K562 (cell line): Measurements from ENCODE around the gene RPLP2. TPM values are rescaled to one million over a fixed set of nuclear protein-coding genes. Genes with fewer than 3 reads are reported as not detected.

Source experiments
- ATAC-seq: fragments of 200-7000 bp; cut with Tn5 transposase; 3 replicates; pipeline ENCODE4 v1.9.1; 2020; ENCODE audit warnings: moderate library complexity
- BruUV-seq: library from RNA; stranded (reverse); fragments of 400-500 nt; replicated peaks from 2 replicates; lab custom pipeline; 2021; lab: Mats Ljungman, UMichigan
- CTCF ChIA-PET: fragments of 300-600 bp; formaldehyde crosslinking; extraction: SDS; loops from one replicate; lab custom pipeline; 2021; ENCODE audit warnings: low intra/inter-chr PET ratio; lab: Yijun Ruan, JAX
- POLR2A ChIA-PET: fragments of 300-600, 350-650 bp; sonication (Branson Sonifier 250); formaldehyde crosslinking; extraction: SDS; loops from one replicate; lab custom pipeline; 2021; ENCODE audit warnings: antibody characterized with exemption, inconsistent platforms; lab: Yijun Ruan, JAX
- DNase-seq, 4 experiments: peaks; one replicate each; pipeline versions ENCODE4 v3.0.0 to v3.0.0-alpha.2; 2011 to 2018; ENCODE audit warnings: low spot score in 3 of 4, mixed read lengths in 3 of 4; ENCODE audit errors: extremely low read depth in 1 of 4
- FAIRE-seq: peaks from 2 replicates; lab custom pipeline; 2011; peaks lifted over from hg19 to GRCh38; lab: Jason Lieb, UNC
- H2AFZ ChIP-seq: 2 replicates; pipeline ENCODE4 v1.6.0; 2011; ENCODE audit warnings: low read depth, low read length, control low read depth, inconsistent platforms
- H3K27ac ChIP-seq: fragments of 200-600 bp; 3 replicates; pipeline ENCODE4 v1.8.0; 2011; ENCODE audit warnings: low read depth, mild to moderate bottlenecking, control low read depth, inconsistent platforms, low read length, moderate library complexity, mixed read lengths; ENCODE audit errors: extremely low read depth
- H3K27me3 ChIP-seq, 2 experiments: fragments of 300-600 bp in 1 of 2; 2 replicates in 1 of 2; 3 replicates in 1 of 2; pipeline versions ENCODE4 v1.6.0 to v1.8.0; 2011; ENCODE audit warnings: inconsistent platforms in 2 of 2, low read length in 2 of 2, mild to moderate bottlenecking in 1 of 2, mixed read lengths in 1 of 2, moderate library complexity in 1 of 2; ENCODE audit not compliant: control insufficient read depth in 2 of 2, insufficient read depth in 2 of 2
- H3K36me3 ChIP-seq: fragments of 300-600 bp; 3 replicates; pipeline ENCODE4 v1.8.0; 2011; ENCODE audit warnings: mild to moderate bottlenecking, low read length, inconsistent platforms; ENCODE audit not compliant: control insufficient read depth, insufficient read depth
- H3K4me1 ChIP-seq, 2 experiments: fragments of 200-600 bp in 1 of 2; replicated peaks in 1 of 2; 2 replicates in 1 of 2; 3 replicates in 1 of 2; pipeline versions ENCODE4 v1.5.1 to v1.8.0; 2011; ENCODE audit warnings: inconsistent platforms in 2 of 2, low read length in 2 of 2, mild to moderate bottlenecking in 1 of 2, mixed read lengths in 1 of 2, moderate library complexity in 1 of 2; ENCODE audit not compliant: control insufficient read depth in 2 of 2, insufficient read depth in 2 of 2
- H3K4me2 ChIP-seq: 2 replicates; pipeline ENCODE4 v1.6.1; 2011; ENCODE audit warnings: low read length, control low read depth, inconsistent platforms, mixed read lengths; ENCODE audit not compliant: insufficient read depth
- H3K4me3 ChIP-seq: fragments of 200-600 bp; sonication (generic), shearing (Covaris generic); 2 replicates; pipeline ENCODE4 v1.5.1; 2016; ENCODE audit warnings: control low read depth, inconsistent platforms
- H3K79me2 ChIP-seq: fragments of 200-600 bp; 3 replicates; pipeline ENCODE4 v1.8.0; 2011; ENCODE audit warnings: low read length, inconsistent platforms; ENCODE audit not compliant: control insufficient read depth, insufficient read depth
- H3K9ac ChIP-seq, 2 experiments: 2 replicates each; pipeline versions ENCODE4 v1.6.0 to v1.6.1; 2011; ENCODE audit warnings: low read depth in 2 of 2, low read length in 2 of 2, control low read depth in 1 of 2, inconsistent platforms in 1 of 2, mild to moderate bottlenecking in 1 of 2, mixed read lengths in 1 of 2; ENCODE audit not compliant: insufficient read depth in 1 of 2
- H3K9me1 ChIP-seq: one replicate; pipeline ENCODE4 v1.6.0; 2011; ENCODE audit warnings: inconsistent platforms, mild to moderate bottlenecking, low read length, moderate library complexity; ENCODE audit not compliant: control insufficient read depth, insufficient read depth
- H3K9me3 ChIP-seq: replicated peaks from 2 replicates; pipeline ENCODE4 v1.5.1; 2011; ENCODE audit warnings: low read depth, low read length, inconsistent platforms; ENCODE audit not compliant: control insufficient read depth, insufficient read depth
- H4K20me1 ChIP-seq: replicated peaks from 2 replicates; pipeline ENCODE4 v1.6.1; 2011; ENCODE audit warnings: low read length, inconsistent platforms, mixed read lengths; ENCODE audit not compliant: control insufficient read depth, insufficient read depth
- BHLHE40 ChIP-seq: IDR thresholded peaks from 2 replicates; pipeline ENCODE4 v1.6.1; 2011; ENCODE audit warnings: low read length, improper control_type of control experiment
- CREB1 ChIP-seq, 2 experiments: sonication (generic) in 1 of 2; formaldehyde crosslinking in 1 of 2; IDR thresholded peaks; 2 replicates each; pipeline versions ENCODE4 v1.6.1 to v1.8.0; 2012 to 2022; ENCODE audit warnings: inconsistent platforms in 1 of 2, mild to moderate bottlenecking in 1 of 2, missing genetic modification reagents in 1 of 2, moderate library complexity in 1 of 2
- MED1 ChIP-seq: sonication (generic); formaldehyde crosslinking; IDR thresholded peaks from 2 replicates; pipeline ENCODE4 v1.8.1; 2023; ENCODE audit warnings: missing genetic modification reagents, borderline replicate concordance
- SIN3B ChIP-seq: fragments of 450-650 bp; IDR thresholded peaks from 2 replicates; pipeline ENCODE4 v1.6.1; 2017; ENCODE audit warnings: low read depth, mild to moderate bottlenecking, moderate library complexity
- STAG1 ChIP-seq: sonication (generic); formaldehyde crosslinking; IDR thresholded peaks from 2 replicates; pipeline ENCODE4 v1.5.0; 2020; ENCODE audit warnings: missing genetic modification reagents, borderline replicate concordance
- ZC3H4 ChIP-seq: sonication (generic); formaldehyde crosslinking; IDR thresholded peaks from 2 replicates; pipeline ENCODE4 v1.9.0; 2021; ENCODE audit warnings: missing genetic modification reagents, borderline replicate concordance
- WGBS: fragments of 100-300 bp; shearing (Covaris generic); methylation state at CpG from one replicate; pipeline ENCODE4 v1.1.6; 2016; ENCODE audit warnings: low coverage, mixed read lengths; ENCODE audit not compliant: insufficient coverage; ENCODE audit errors: missing lambda C conversion rate; 5-methylcytosine and 5-hydroxymethylcytosine counted together
- in situ Hi-C: fragments of 300-500 bp; cut with MboI; formaldehyde crosslinking; loops from 4 replicates; pipeline ENCODE4 v1.15.0; 2018; ENCODE audit warnings: inconsistent platforms, mixed read lengths
- intact Hi-C: fragments of 100-400 bp; cut with micrococcal nuclease; formaldehyde crosslinking; loops from 2 replicates; pipeline ENCODE4 v1.14.2; 2022
- polyA plus RNA-seq, 8 experiments: library from polyadenylated mRNA; depleted of rRNA in 4 of 8; stranded (reverse) in 5 of 8; unstranded in 3 of 8; fragments of >200 nt; fragmentation: Nextera tagmentation in 2 of 8; fragmentation: Illumina TruSeq in 1 of 8; extraction: Ambion mirVana in 2 of 8; extraction: Trizol in 1 of 8; gene quantifications; 2 replicates each; pipeline versions ENCODE4 v1.2.1 to v1.2.3, GENCODE V29; 2011 to 2014; ENCODE audit warnings: inconsistent platforms in 1 of 8, missing spikeins in 1 of 8
- total RNA-seq, 7 experiments: library from RNA; depleted of rRNA in 6 of 7; stranded (reverse); fragments of >200 nt in 6 of 7; fragmentation: Illumina TruSeq in 2 of 7; extraction: Trizol in 2 of 7; gene quantifications; 2 replicates each; pipeline versions ENCODE4 v1.2.1 to v1.2.3, GENCODE V29; 2011 to 2021; ENCODE audit warnings: low replicate concordance in 1 of 7
- TF ChIP-seq, protein P1 (sequence below): fragments of 450-650 bp; IDR thresholded peaks from 2 replicates; pipeline ENCODE4 v1.6.1; 2018; ENCODE audit not compliant: partially characterized antibody
- TF ChIP-seq, protein P2 (sequence below): fragments of 450-650 bp; formaldehyde crosslinking; IDR thresholded peaks from 2 replicates; pipeline ENCODE4 v1.4.0; 2022; ENCODE audit warnings: missing genetic modification characterization
- TF ChIP-seq, protein P3 (sequence below): sonication (generic); formaldehyde crosslinking; IDR thresholded peaks from 2 replicates; pipeline ENCODE4 v1.8.1; 2023; ENCODE audit warnings: mild to moderate bottlenecking, missing genetic modification reagents
- TF ChIP-seq, protein P4 (sequence below), 3 experiments: fragments of 200-800 bp in 1 of 3; sonication (Bioruptor generic) in 1 of 3; sonication (generic) in 1 of 3; formaldehyde crosslinking in 1 of 3; IDR thresholded peaks; 2 replicates each; pipeline versions ENCODE4 v1.6.1 to v1.8.0; 2016 to 2022; ENCODE audit warnings: mild to moderate bottlenecking in 2 of 3, missing compliant biosample characterization in 2 of 3, missing genetic modification characterization in 2 of 3, missing genetic modification reagents in 1 of 3

Gene RPLP2
- total and polyA plus RNA-seq, 9 of the 15 experiments (the other 6 are each of a cell fraction or from before 2014, with no cell fraction given): 528 to 3,807 (median 1,633) TPM

DNA sequence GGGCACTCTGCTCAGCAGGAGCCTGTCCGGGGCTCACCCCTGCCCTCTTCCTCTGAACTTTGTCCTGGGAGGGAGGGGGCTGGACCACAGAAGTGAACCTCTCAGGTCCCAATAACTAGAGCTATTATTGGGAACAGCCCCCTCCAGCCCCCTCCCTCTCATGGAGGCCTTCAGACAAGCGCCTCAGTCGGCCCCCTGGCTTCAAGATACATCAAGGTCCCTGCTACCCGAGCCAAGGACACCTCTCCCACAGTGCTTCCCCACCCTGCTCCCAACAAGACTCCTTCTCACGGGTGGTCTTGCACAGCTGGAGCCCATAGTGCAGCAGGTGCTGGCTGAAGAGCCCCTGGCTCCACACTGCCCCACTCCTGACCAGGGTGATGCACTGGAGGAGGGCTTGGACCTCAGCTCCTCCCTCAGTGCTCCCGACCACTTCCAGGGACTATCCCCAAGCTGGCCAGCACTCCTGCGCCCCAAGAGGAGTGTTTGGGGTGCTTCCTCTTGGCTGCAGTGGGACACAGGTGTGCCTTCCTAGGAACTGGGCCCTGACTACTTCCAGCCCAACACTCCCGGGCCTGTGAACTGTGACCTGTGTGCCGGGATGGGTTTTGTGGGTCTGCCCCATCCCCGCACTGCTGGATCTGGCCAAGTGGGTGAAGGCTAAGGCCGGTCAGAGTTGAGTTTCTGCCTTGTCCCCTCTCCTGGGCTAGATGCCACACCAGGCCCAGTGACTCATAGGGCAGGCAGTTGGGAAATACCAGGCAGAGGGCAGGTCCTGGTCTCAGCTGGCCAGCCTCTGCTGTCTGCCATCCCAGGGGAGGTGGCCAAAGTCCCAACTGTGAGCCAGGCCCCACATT lies 11.1 kb downstream of the RPLP2 start:
- no TSS peak for BruUV-seq
- TF ChIP-seq CREB1 (IDR thresholded peaks at IDR 0.05) (no peak), CREB1 (CRISPR knock-in tag; IDR thresholded peaks at IDR 0.05) (0 out of 2 replicates have a peak, but pooled peaks have one; percentile 7), SIN3B (no peak), MED1 (CRISPR knock-in tag) (0 out of 2 replicates have a peak, but pooled peaks have one; percentile 50), STAG1 (CRISPR knock-in tag) (0 out of 2 replicates have a peak, but pooled peaks have one; percentile 6), BHLHE40 (no peak), ZC3H4 (0 out of 2 replicates have a peak, but pooled peaks have one; percentile 30)
- TF ChIP-seq, protein P1, sequence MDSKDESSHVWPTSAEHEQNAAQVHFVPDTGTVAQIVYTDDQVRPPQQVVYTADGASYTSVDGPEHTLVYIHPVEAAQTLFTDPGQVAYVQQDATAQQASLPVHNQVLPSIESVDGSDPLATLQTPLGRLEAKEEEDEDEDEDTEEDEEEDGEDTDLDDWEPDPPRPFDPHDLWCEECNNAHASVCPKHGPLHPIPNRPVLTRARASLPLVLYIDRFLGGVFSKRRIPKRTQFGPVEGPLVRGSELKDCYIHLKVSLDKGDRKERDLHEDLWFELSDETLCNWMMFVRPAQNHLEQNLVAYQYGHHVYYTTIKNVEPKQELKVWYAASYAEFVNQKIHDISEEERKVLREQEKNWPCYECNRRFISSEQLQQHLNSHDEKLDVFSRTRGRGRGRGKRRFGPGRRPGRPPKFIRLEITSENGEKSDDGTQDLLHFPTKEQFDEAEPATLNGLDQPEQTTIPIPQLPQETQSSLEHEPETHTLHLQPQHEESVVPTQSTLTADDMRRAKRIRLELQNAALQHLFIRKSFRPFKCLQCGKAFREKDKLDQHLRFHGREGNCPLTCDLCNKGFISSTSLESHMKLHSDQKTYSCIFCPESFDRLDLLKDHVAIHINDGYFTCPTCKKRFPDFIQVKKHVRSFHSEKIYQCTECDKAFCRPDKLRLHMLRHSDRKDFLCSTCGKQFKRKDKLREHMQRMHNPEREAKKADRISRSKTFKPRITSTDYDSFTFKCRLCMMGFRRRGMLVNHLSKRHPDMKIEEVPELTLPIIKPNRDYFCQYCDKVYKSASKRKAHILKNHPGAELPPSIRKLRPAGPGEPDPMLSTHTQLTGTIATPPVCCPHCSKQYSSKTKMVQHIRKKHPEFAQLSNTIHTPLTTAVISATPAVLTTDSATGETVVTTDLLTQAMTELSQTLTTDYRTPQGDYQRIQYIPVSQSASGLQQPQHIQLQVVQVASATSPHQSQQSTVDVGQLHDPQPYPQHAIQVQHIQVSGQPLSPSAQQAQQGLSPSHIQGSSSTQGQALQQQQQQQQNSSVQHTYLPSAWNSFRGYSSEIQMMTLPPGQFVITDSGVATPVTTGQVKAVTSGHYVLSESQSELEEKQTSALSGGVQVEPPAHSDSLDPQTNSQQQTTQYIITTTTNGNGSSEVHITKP: no peak
- TF ChIP-seq, protein P2, sequence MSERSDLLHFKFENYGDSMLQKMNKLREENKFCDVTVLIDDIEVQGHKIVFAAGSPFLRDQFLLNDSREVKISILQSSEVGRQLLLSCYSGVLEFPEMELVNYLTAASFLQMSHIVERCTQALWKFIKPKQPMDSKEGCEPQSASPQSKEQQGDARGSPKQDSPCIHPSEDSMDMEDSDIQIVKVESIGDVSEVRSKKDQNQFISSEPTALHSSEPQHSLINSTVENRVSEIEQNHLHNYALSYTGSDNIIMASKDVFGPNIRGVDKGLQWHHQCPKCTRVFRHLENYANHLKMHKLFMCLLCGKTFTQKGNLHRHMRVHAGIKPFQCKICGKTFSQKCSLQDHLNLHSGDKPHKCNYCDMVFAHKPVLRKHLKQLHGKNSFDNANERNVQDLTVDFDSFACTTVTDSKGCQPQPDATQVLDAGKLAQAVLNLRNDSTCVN (CRISPR knock-in tag): no peak
- TF ChIP-seq, protein P3, sequence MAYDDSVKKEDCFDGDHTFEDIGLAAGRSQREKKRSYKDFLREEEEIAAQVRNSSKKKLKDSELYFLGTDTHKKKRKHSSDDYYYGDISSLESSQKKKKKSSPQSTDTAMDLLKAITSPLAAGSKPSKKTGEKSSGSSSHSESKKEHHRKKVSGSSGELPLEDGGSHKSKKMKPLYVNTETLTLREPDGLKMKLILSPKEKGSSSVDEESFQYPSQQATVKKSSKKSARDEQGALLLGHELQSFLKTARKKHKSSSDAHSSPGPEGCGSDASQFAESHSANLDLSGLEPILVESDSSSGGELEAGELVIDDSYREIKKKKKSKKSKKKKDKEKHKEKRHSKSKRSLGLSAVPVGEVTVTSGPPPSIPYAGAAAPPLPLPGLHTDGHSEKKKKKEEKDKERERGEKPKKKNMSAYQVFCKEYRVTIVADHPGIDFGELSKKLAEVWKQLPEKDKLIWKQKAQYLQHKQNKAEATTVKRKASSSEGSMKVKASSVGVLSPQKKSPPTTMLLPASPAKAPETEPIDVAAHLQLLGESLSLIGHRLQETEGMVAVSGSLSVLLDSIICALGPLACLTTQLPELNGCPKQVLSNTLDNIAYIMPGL (CRISPR knock-in tag): 0 out of 2 replicates have a peak, but pooled peaks have one; percentile 28
- TF ChIP-seq, protein P4, sequence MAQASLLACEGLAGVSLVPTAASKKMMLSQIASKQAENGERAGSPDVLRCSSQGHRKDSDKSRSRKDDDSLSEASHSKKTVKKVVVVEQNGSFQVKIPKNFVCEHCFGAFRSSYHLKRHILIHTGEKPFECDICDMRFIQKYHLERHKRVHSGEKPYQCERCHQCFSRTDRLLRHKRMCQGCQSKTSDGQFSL (CRISPR knock-in tag; IDR thresholded peaks at IDR 0.05): peak; percentile 59; the same call in 1 of the 2 replicates
- TF ChIP-seq, protein P4 (tag; IDR thresholded peaks at IDR 0.05): no peak

More for the DNA sequence above, 11.1 kb downstream of the RPLP2 start:
- ChIA-PET CTCF (no interaction called here), POLR2A (interaction anchor here (0.6 to 5.2 kb wide), 14 partner anchors 8 to 179 kb away, joined by 3 to 36 read pairs (median 8); partner anchors contain the start of genes CD151, POLR2L, RPLP2 and TSPAN4)
- no peaks in the 10 kb centered on the region for H3K27me3 ChIP-seq
- FAIRE-seq (no peak), ATAC-seq (no peak), DNase-seq (no peak)
- H4K20me1 ChIP-seq: peaks cover 13% of the 10 kb centered on the region
- H2AFZ ChIP-seq: no peak overlapping the region
- no peaks in the 10 kb centered on the region for H3K9me3 ChIP-seq
- peak overlapping the region; percentile 92; the same call in 2 of the 3 replicates for H3K27ac ChIP-seq
- peaks cover 25% of the 10 kb centered on the region for H3K79me2 ChIP-seq
- H3K36me3 ChIP-seq: peaks cover 38% of the 10 kb centered on the region; the same call in 1 of the 3 replicates
- 78% methylated on average over 8 of the region's 11 CpGs for WGBS
- intact Hi-C loops (no loop called here), in situ Hi-C loops (no loop called here)
- H3K4me2 ChIP-seq: peak overlapping the region; percentile 86
- peaks cover 6% of the 10 kb centered on the region for H3K9me1 ChIP-seq
- peaks cover 15 to 79% of the 10 kb centered on the region in 2 experiments; a peak in 4 of 5 replicates for H3K4me1 ChIP-seq
- peak overlapping the region; percentile 89 for H3K4me3 ChIP-seq
- peak overlapping the region; percentile 87 to 100; a peak in 3 of 4 replicates for H3K9ac ChIP-seq
